ENCODE measurements around the gene ECM2. TPM values are rescaled to one million over a fixed set of nuclear protein-coding genes. Genes with fewer than 3 reads are reported as not detected.

The ECM2 gene
- not detected for total RNA-seq

DNA sequence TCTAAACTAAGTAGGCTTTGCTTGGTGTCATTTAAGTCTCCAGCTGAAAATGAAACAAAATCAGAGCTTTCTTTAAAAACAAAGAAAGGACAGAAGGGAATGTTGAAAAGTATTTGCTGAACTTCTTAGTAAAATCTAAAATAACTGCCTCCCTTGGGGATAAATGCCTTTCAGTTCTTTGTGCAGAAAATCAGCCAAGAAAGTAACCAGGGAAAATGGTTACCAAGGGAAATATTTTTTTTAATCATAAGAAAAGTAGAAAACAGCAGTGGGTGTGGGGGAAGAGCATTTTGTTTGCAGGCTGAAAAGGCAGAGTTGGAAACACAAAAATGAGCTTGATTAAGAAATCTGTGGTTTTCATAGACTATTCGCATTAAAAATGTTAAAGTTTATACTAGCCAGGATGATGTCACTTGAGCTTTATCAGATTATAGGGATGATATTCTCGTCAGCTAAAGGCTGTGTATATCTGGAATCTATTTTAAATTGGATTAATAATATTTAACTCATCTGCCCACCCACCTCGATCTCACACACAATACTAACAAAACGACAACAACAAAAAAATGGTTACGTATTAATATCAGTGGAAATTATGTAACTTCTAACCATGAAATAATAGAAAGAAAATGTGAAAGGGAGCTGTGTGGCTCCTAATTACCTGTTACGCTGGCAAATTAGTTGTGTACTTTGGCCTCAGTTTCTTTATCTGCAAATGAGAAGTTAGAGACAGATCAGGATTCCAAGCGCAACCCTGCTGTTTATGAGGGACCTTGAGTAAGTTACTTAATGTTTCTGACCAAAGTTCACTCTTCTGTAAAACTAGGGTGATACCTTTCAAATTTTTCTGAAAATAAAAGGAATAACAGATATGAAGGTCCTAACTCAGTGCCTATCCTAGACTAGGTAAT lies at the start of gene ECM2:
ECM2 (minus strand) TSS at position 51 of the 911 bp plus-strand sequence. CDS start 13,124 bp downstream, outside the sequence.

GRCh38 chr9:92482329-92482728 lies 53.5 kb downstream of the ECM2 start, which contains the start of gene ASPN:
Gene ASPN (minus strand): TSS chr9:92482506.

Small RNA genes lying within 50 kb of the gene (small RNA-seq; reads per million reads assigned to genes)
- gene AL157827.1 (0 reads per million in 2 donors), gene MIR4670 (0 reads per million in 2 donors)

Other genes with a start within 250 kb of the ECM2 start
- gene IARS1, start 242.3 kb downstream of the ECM2 start, total RNA-seq: 100 to 1,000 TPM; 142 to 201 TPM
- 10 to 100 TPM; 16.9 to 31.3 TPM for gene NOL8, start 210.6 kb downstream of the ECM2 start, total RNA-seq
- 1 to 10 TPM; 5.5 to 6.3 TPM for gene CENPP, start 210.0 kb downstream of the ECM2 start, total RNA-seq
- gene OGN, start 131.4 kb downstream of the ECM2 start, total RNA-seq: not detected
- gene OMD, start 111.5 kb downstream of the ECM2 start, total RNA-seq: not detected
- gene ASPN, start 53.5 kb downstream of the ECM2 start, total RNA-seq: not detected
- gene IPPK, start 134.1 kb upstream of the ECM2 start, total RNA-seq: 10 to 100 TPM; 13.8 to 15.0 TPM
- gene BICD2, start 228.8 kb upstream of the ECM2 start, total RNA-seq: 10 to 100 TPM; 38.9 to 52.9 TPM

Data from melanocyte of skin (primary cell).